ENCODE measurements around the gene EPS8L2. TPM values are rescaled to one million over a fixed set of nuclear protein-coding genes. Genes with fewer than 3 reads are reported as not detected.

EPS8L2 gene
- total and polyA plus RNA-seq, 2 of the 13 experiments (the other 11 are each of a cell fraction or from before 2014, with no cell fraction given), result 89.3 to 416 TPM

DNA sequence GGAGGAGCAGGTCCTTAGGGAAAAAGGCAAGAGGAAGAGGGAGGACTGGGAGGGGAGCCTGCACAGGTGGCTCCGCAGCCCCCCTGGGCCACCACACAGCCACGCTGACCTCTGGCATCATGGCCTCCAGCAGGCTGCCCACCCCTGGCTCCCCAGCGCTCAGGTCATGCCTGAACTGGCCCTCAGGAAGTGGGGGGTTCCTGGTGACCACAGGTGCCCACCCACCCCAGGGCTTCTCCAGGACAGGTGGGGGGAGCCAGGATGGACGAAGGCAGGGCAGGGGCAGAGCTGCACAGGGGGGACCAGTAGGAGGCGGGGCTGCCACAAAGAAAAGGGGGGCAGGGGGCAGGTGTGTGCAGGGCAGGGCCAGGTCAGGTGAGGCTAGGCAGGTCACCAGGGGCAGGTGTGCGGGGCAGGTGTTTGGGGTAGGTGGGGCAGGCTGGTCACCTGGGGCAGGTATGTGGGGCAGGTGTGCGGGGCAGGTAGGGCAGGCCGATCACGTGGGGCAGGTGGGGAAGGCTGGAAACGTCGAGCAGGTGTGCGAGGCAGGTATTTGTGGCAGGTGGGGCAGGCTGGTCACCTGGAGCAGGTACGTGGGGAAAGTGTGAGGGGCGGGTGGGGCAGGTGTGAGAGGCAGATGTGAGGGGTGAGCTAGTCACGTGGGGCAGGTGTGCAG is 12.0 kb upstream of the EPS8L2 start (continued):
- TF ChIP-seq, protein P1, sequence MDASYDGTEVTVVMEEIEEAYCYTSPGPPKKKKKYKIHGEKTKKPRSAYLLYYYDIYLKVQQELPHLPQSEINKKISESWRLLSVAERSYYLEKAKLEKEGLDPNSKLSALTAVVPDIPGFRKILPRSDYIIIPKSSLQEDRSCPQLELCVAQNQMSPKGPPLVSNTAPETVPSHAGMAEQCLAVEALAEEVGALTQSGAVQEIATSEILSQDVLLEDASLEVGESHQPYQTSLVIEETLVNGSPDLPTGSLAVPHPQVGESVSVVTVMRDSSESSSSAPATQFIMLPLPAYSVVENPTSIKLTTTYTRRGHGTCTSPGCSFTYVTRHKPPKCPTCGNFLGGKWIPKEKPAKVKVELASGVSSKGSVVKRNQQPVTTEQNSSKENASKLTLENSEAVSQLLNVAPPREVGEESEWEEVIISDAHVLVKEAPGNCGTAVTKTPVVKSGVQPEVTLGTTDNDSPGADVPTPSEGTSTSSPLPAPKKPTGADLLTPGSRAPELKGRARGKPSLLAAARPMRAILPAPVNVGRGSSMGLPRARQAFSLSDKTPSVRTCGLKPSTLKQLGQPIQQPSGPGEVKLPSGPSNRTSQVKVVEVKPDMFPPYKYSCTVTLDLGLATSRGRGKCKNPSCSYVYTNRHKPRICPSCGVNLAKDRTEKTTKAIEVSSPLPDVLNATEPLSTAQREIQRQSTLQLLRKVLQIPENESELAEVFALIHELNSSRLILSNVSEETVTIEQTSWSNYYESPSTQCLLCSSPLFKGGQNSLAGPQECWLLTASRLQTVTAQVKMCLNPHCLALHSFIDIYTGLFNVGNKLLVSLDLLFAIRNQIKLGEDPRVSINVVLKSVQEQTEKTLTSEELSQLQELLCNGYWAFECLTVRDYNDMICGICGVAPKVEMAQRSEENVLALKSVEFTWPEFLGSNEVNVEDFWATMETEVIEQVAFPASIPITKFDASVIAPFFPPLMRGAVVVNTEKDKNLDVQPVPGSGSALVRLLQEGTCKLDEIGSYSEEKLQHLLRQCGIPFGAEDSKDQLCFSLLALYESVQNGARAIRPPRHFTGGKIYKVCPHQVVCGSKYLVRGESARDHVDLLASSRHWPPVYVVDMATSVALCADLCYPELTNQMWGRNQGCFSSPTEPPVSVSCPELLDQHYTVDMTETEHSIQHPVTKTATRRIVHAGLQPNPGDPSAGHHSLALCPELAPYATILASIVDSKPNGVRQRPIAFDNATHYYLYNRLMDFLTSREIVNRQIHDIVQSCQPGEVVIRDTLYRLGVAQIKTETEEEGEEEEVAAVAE (CRISPR knock-in tag; IDR thresholded peaks at IDR 0.05; ENCODE audit: borderline replicate concordance), result no peak
- TF ChIP-seq, protein P2, sequence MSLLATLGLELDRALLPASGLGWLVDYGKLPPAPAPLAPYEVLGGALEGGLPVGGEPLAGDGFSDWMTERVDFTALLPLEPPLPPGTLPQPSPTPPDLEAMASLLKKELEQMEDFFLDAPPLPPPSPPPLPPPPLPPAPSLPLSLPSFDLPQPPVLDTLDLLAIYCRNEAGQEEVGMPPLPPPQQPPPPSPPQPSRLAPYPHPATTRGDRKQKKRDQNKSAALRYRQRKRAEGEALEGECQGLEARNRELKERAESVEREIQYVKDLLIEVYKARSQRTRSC (CRISPR knock-in tag; IDR thresholded peaks at IDR 0.05; ENCODE audit: low read depth), result no peak; the same call in 1 of the 2 replicates
- TF ChIP-seq PRMT3 (CRISPR knock-in tag; IDR thresholded peaks at IDR 0.05; ENCODE audit: borderline replicate concordance, low read depth) (no peak), HOXD1 (CRISPR knock-in tag; IDR thresholded peaks at IDR 0.05) (no peak), EHMT2 (IDR thresholded peaks at IDR 0.05; ENCODE audit: borderline replicate concordance, low read depth, low read length) (no peak), NCOA5 (CRISPR knock-in tag; IDR thresholded peaks at IDR 0.05) (no peak), SRSF9 (IDR thresholded peaks at IDR 0.05; ENCODE audit: borderline replicate concordance, insufficient read depth, low read depth, low read length, poor library complexity, severe bottlenecking) (no peak), KMT2B (CRISPR knock-in tag; IDR thresholded peaks at IDR 0.05) (no peak), ZNF556 (CRISPR knock-in tag; IDR thresholded peaks at IDR 0.05; ENCODE audit: borderline replicate concordance) (no peak), MTA1 (CRISPR knock-in tag; IDR thresholded peaks at IDR 0.05; ENCODE audit: borderline replicate concordance) (0 out of 2 replicates have a peak, but pooled peaks have one; percentile 15), ZNF839 (CRISPR knock-in tag; IDR thresholded peaks at IDR 0.05; ENCODE audit: borderline replicate concordance) (no peak), ATF7-NPFF (CRISPR knock-in tag; IDR thresholded peaks at IDR 0.05; ENCODE audit: low read depth) (no peak)
- TF ChIP-seq, protein P3, sequence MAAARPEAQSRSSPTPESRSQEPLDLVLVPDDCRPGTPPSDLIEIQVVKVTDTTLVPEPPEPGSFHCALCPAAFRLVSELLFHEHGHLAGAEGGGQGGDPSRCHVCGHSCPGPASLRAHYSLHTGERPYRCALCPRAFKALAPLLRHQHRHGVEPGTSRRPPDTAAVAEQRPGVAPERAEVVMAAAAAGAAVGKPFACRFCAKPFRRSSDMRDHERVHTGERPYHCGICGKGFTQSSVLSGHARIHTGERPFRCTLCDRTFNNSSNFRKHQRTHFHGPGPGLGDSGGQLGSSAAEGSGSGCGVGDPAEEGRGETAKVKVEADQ (CRISPR knock-in tag; IDR thresholded peaks at IDR 0.05; ENCODE audit: borderline replicate concordance), result no peak
- TF ChIP-seq, protein P4, sequence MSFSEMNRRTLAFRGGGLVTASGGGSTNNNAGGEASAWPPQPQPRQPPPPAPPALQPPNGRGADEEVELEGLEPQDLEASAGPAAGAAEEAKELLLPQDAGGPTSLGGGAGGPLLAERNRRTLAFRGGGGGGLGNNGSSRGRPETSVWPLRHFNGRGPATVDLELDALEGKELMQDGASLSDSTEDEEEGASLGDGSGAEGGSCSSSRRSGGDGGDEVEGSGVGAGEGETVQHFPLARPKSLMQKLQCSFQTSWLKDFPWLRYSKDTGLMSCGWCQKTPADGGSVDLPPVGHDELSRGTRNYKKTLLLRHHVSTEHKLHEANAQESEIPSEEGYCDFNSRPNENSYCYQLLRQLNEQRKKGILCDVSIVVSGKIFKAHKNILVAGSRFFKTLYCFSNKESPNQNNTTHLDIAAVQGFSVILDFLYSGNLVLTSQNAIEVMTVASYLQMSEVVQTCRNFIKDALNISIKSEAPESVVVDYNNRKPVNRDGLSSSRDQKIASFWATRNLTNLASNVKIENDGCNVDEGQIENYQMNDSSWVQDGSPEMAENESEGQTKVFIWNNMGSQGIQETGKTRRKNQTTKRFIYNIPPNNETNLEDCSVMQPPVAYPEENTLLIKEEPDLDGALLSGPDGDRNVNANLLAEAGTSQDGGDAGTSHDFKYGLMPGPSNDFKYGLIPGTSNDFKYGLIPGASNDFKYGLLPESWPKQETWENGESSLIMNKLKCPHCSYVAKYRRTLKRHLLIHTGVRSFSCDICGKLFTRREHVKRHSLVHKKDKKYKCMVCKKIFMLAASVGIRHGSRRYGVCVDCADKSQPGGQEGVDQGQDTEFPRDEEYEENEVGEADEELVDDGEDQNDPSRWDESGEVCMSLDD (CRISPR knock-in tag; IDR thresholded peaks at IDR 0.05; ENCODE audit: borderline replicate concordance), result no peak
- TF ChIP-seq, protein P5, sequence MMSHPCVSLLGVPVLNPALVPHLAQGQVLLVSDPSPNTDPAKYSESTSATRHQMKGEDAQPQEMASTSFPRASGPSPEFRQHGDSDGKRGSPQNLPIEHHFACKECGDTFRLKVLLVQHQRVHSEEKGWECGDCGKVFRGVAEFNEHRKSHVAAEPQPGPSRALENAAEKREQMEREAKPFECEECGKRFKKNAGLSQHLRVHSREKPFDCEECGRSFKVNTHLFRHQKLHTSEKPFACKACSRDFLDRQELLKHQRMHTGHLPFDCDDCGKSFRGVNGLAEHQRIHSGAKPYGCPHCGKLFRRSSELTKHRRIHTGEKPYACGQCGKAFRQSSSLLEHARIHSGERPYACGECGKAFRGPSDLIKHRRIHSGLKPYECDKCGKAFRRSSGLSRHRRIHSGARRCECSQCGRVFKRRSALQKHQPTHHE (CRISPR knock-in tag; IDR thresholded peaks at IDR 0.05; ENCODE audit: borderline replicate concordance), result peak; percentile 12; the same call in 1 of the 2 replicates

All from HepG2 (cell line).